RWPE1 (cell line): ENCODE data around the gene IER5.
"Not testable (repeated sequence)": the region's sequence is repeated elsewhere in the genome, so short reads cannot be mapped to it uniquely, and the experiment has no call there.

Experiments
- CTCF ChIA-PET: fragments of 350-600 bp; sonication (Branson Sonifier 250); formaldehyde crosslinking; extraction: SDS; loops from one replicate; lab custom pipeline; 2021; lab: Yijun Ruan, JAX
- POLR2A ChIA-PET: fragments of 400-600 bp; formaldehyde crosslinking; extraction: SDS; loops from one replicate; lab custom pipeline; 2020; ENCODE audit warnings: antibody characterized with exemption; ENCODE audit not compliant: low non-redundant PET; lab: Yijun Ruan, JAX
- DNase-seq: peaks from one replicate; pipeline ENCODE4 v3.0.0; 2012; ENCODE audit warnings: low spot score
- H3K27ac ChIP-seq: fragments of 450-650 bp; 2 replicates; pipeline ENCODE4 v1.5.1; 2017
- CTCF ChIP-seq: fragments of 450-650 bp; conservative IDR thresholded peaks from 2 replicates; pipeline ENCODE4 v1.5.1; 2017; ENCODE audit warnings: low read depth, mild to moderate bottlenecking

IER5 gene

GRCh38 chr1:181088079-181089016, at the start of gene IER5:
Gene IER5 (plus strand): TSS chr1:181088700. CDS start chr1:181088903, 203 bp downstream.
- CTCF ChIA-PET = interaction anchor here (0.6 to 1.1 kb wide), 4 partner anchors 13 to 54 kb away, joined by 3 to 7 read pairs (median 4); no protein-coding TSS in a partner anchor
- DNase-seq = peak; percentile 93
- no peak for TF ChIP-seq CTCF
- POLR2A ChIA-PET = interaction anchor here (0.5 to 1.4 kb wide), 10 partner anchors 8 to 951 kb away, joined by 3 to 8 read pairs (median 4); no protein-coding TSS in a partner anchor
- H3K27ac ChIP-seq = peak within 1 kb of the TSS; percentile 92

GRCh38 chr1:181040284-181040865, 48.1 kb upstream of the IER5 start:
- POLR2A ChIA-PET = no interaction called here
- CTCF ChIA-PET = interaction anchor here (0.6 to 0.8 kb wide), 3 partner anchors 22 to 697 kb away, joined by 3 to 9 read pairs (median 3); no protein-coding TSS in a partner anchor
- H3K27ac ChIP-seq = peak overlapping the region; percentile 43
- DNase-seq = no peak
- TF ChIP-seq CTCF = no peak

GRCh38 chr1:181043025-181043888, 45.2 kb upstream of the IER5 start:
- no peak for TF ChIP-seq CTCF
- CTCF ChIA-PET = interaction anchor here (0.6 to 0.7 kb wide), 2 partner anchors 505 to 1769 kb away, joined by 3 read pairs; no protein-coding TSS in a partner anchor
- H3K27ac ChIP-seq = peak overlapping the region; percentile 91
- peak; percentile 55 for DNase-seq
- POLR2A ChIA-PET = interaction anchor here (0.6 to 1.2 kb wide), 4 partner anchors 22 to 103 kb away, joined by 3 to 8 read pairs (median 6); no protein-coding TSS in a partner anchor

- CTCF ChIA-PET = interaction anchor here (0.6 kb wide), 1 partner anchor 43 kb away, joined by 4 read pairs; no protein-coding TSS in a partner anchor
These were observed 44.0 kb upstream of the IER5 start for GRCh38 chr1:181044449-181044966.

GRCh38 chr1:181045946-181046345, 42.6 kb upstream of the IER5 start:
- CTCF ChIA-PET = not testable (repeated sequence)

More at GRCh38 chr1:181044449-181044966, 44.0 kb upstream of the IER5 start:
- H3K27ac ChIP-seq = peak overlapping the region; percentile 91
- POLR2A ChIA-PET = interaction anchor here (0.6 to 1.0 kb wide), 3 partner anchors 12 to 44 kb away, joined by 3 read pairs; no protein-coding TSS in a partner anchor
- no peak for TF ChIP-seq CTCF
- DNase-seq = peak; percentile 90

GRCh38 chr1:181049378-181049777, 39.1 kb upstream of the IER5 start:
- TF ChIP-seq CTCF = no peak
- H3K27ac ChIP-seq = no peak overlapping the region
- DNase-seq = no peak
- POLR2A ChIA-PET = no interaction called here
- CTCF ChIA-PET = no interaction called here

More at GRCh38 chr1:181045946-181046345, 42.6 kb upstream of the IER5 start:
- H3K27ac ChIP-seq = peak overlapping the region; percentile 91
- POLR2A ChIA-PET, DNase-seq: not testable (repeated sequence)
